Neural crest cell (in vitro differentiated cells): Measurements from ENCODE around the gene ZCCHC17. TPM values are rescaled to one million over a fixed set of nuclear protein-coding genes. Genes with fewer than 3 reads are reported as not detected.
A peak's percentile ranks its signal among the peaks of the same experiment; 100 is the strongest.
"Not testable (repeated sequence)": the region's sequence is repeated elsewhere in the genome, so short reads cannot be mapped to it uniquely, and the experiment has no call there.

Experiments used
- DNase-seq: peaks from one replicate; pipeline ENCODE4 v3.0.0; 2021; ENCODE audit warnings: low read depth, mixed read lengths, low spot score
- H3K27ac Mint-ChIP-seq: one replicate; pipeline ENCODE4 v1.8.0; 2021; ENCODE audit warnings: mild to moderate bottlenecking, mixed read lengths; ENCODE audit not compliant: unreplicated experiment
- H3K27me3 Mint-ChIP-seq: 2 replicates; pipeline ENCODE4 v1.8.0; 2021; ENCODE audit warnings: low read depth, mild to moderate bottlenecking, mixed read lengths
- H3K36me3 Mint-ChIP-seq: 2 replicates; pipeline ENCODE4 v1.8.0; 2021; ENCODE audit warnings: low read depth, mild to moderate bottlenecking, mixed read lengths
- H3K4me1 Mint-ChIP-seq: 2 replicates; pipeline ENCODE4 v1.8.0; 2021; ENCODE audit warnings: mixed read lengths
- H3K4me3 Mint-ChIP-seq: one replicate; pipeline ENCODE4 v1.8.0; 2021; ENCODE audit warnings: mild to moderate bottlenecking, mixed read lengths
- H3K9me3 Mint-ChIP-seq: 2 replicates; pipeline ENCODE4 v1.8.0; 2021; ENCODE audit warnings: mixed read lengths
- total RNA-seq: library from RNA; stranded (reverse); gene quantifications from 2 replicates; pipeline ENCODE4 v1.2.1, GENCODE V29; 2021
- TF ChIP-seq, protein P1 (sequence below): fragments of 200-600 bp; sonication (generic); conservative IDR thresholded peaks from 2 replicates; pipeline ENCODE4 v1.5.0; 2021; ENCODE audit warnings: antibody characterized with exemption, mild to moderate bottlenecking

Gene ZCCHC17
- total RNA-seq, 1 donor from 2014 or later = 59.7 TPM

- Mint-ChIP-seq H3K4me1 (no peaks in the 10 kb centered on the region), H3K27ac (no peak overlapping the region), H3K36me3 (peaks cover 14% of the 10 kb centered on the region), H3K9me3 (no peaks in the 10 kb centered on the region), H3K4me3 (no peak overlapping the region), H3K27me3 (no peaks in the 10 kb centered on the region)
- DNase-seq = no peak
- TF ChIP-seq, protein P1, sequence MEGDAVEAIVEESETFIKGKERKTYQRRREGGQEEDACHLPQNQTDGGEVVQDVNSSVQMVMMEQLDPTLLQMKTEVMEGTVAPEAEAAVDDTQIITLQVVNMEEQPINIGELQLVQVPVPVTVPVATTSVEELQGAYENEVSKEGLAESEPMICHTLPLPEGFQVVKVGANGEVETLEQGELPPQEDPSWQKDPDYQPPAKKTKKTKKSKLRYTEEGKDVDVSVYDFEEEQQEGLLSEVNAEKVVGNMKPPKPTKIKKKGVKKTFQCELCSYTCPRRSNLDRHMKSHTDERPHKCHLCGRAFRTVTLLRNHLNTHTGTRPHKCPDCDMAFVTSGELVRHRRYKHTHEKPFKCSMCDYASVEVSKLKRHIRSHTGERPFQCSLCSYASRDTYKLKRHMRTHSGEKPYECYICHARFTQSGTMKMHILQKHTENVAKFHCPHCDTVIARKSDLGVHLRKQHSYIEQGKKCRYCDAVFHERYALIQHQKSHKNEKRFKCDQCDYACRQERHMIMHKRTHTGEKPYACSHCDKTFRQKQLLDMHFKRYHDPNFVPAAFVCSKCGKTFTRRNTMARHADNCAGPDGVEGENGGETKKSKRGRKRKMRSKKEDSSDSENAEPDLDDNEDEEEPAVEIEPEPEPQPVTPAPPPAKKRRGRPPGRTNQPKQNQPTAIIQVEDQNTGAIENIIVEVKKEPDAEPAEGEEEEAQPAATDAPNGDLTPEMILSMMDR = no peak
Observed at GRCh38 chr1:31259746-31260145, 37.1 kb upstream of the ZCCHC17 start.

- no peaks in the 10 kb centered on the region for H3K4me1 Mint-ChIP-seq
- TF ChIP-seq, protein P1 = no peak
- H3K27me3 Mint-ChIP-seq = no peaks in the 10 kb centered on the region
- H3K36me3 Mint-ChIP-seq = peaks cover 16% of the 10 kb centered on the region
- DNase-seq = no peak
- H3K27ac Mint-ChIP-seq = no peak overlapping the region
- no peak overlapping the region for H3K4me3 Mint-ChIP-seq
- no peaks in the 10 kb centered on the region for H3K9me3 Mint-ChIP-seq
Observed at GRCh38 chr1:31261916-31262315, 34.9 kb upstream of the ZCCHC17 start.

GRCh38 chr1:31262393-31262792 is 34.4 kb upstream of the ZCCHC17 start:
- H3K27me3 Mint-ChIP-seq, H3K4me1 Mint-ChIP-seq, DNase-seq, H3K27ac Mint-ChIP-seq, H3K9me3 Mint-ChIP-seq, H3K4me3 Mint-ChIP-seq: not testable (repeated sequence)
- peaks cover 15% of the 10 kb centered on the region for H3K36me3 Mint-ChIP-seq

DNA sequence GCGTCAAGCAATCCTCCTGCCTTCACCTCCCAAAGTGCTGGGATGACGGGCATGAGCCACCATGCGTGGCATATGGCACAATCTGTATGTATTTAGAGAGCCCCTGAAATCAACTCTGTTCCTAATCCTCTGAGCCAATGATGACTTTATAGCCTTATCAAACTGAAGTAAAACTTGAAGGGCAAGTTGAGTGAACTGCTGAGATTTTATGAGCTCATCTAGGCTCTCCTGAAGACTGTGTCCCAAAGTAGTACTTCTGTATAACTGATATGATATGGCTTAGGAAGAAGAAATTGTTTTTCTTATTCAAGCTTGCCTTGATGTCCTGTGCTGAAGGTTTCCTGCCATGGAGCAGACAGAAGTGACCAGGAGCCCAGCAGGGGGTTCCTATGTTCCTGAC is 33.4 kb upstream of the ZCCHC17 start:
- H3K27ac Mint-ChIP-seq = no peak overlapping the region
- peaks cover 10% of the 10 kb centered on the region for H3K36me3 Mint-ChIP-seq
- H3K4me3 Mint-ChIP-seq = no peak overlapping the region
- H3K9me3 Mint-ChIP-seq = no peaks in the 10 kb centered on the region
- TF ChIP-seq, protein P1 = no peak
- no peaks in the 10 kb centered on the region for H3K27me3 Mint-ChIP-seq
- DNase-seq = no peak
- H3K4me1 Mint-ChIP-seq = no peaks in the 10 kb centered on the region

DNA sequence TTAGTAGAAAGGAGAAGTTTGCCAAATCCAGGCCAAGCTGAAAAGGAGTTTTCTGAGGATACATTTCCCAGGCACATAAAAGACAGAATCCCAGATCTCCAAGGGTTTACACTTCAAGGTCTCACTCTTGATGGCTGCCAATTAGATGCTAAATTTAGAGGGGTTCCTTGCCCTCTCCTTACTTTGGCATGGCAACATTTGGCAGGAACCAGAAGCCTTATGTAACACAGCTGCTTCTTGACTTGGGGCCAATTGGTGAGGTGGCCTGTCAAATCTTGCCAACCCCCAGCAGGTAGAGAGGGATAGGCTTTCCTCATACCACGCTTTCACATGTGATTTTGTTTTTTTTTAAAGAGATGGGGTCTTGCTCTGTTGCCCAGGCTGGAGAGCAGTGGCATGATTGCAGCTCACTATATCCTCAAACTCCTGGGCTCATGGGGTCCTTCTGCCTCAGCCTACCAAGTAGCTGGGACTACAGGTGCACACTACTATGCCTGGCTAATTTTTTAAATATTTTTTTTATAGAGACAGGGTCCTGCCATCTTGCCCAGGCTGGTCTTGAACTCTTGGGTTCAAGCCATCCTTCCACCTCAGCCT is 31.9 kb upstream of the ZCCHC17 start:
- Mint-ChIP-seq H3K27me3 (no peaks in the 10 kb centered on the region), H3K27ac (peak overlapping the region; percentile 46), H3K4me3 (no peak overlapping the region), H3K4me1 (no peaks in the 10 kb centered on the region), H3K9me3 (no peaks in the 10 kb centered on the region), H3K36me3 (peaks cover 14% of the 10 kb centered on the region)
- DNase-seq = no peak
- TF ChIP-seq, protein P1 = no peak

DNA sequence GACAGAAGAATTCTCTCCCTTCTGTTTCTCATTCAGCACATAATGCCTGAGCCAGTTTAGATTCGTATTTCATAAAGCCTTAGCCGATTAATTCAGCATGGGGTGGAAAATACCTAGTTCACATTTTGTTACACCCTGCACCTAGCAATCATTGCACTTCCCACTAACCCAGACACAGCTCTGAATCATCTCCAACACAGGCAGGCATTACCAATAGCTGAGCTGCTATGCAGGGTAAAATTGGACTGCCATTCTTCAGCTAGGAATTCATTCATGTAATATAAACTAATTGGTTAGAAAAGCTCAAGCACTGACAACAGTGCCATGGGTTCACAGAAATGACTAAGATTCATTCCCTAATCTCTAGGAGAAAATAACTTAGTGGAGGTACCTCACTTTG is 30.3 kb upstream of the ZCCHC17 start:
- Mint-ChIP-seq H3K27me3 (no peaks in the 10 kb centered on the region), H3K4me1 (no peaks in the 10 kb centered on the region), H3K36me3 (peaks cover 21% of the 10 kb centered on the region), H3K4me3 (no peak overlapping the region), H3K27ac (no peak overlapping the region), H3K9me3 (no peaks in the 10 kb centered on the region)
- TF ChIP-seq, protein P1 = no peak
- DNase-seq = no peak
